ENCODE results near the gene ZBED5. TPM values are rescaled to one million over a fixed set of nuclear protein-coding genes. Genes with fewer than 3 reads are reported as not detected.

Gene ZBED5
- total RNA-seq, 1 donor from 2014 or later: 33.5 TPM

- Mint-ChIP-seq H3K36me3 (ENCODE audit: low read depth) (no peaks in the 10 kb centered on the region), H3K4me1 (ENCODE audit: low read depth) (peaks cover 44% of the 10 kb centered on the region), H3K27ac (ENCODE audit: unreplicated experiment) (no peak overlapping the region), H3K4me3 (ENCODE audit: unreplicated experiment) (no peak overlapping the region), H3K9me3 (ENCODE audit: low read depth) (peaks cover under 1% of the 10 kb centered on the region), H3K27me3 (ENCODE audit: low read depth) (no peaks in the 10 kb centered on the region)
- no peak for TF ChIP-seq CTCF (IDR thresholded peaks at IDR 0.05)
- no peak for DNase-seq (ENCODE audit: low spot score)
Measured at GRCh38 chr11:10866893-10867331, 9.1 kb upstream of the ZBED5 start.

DNA sequence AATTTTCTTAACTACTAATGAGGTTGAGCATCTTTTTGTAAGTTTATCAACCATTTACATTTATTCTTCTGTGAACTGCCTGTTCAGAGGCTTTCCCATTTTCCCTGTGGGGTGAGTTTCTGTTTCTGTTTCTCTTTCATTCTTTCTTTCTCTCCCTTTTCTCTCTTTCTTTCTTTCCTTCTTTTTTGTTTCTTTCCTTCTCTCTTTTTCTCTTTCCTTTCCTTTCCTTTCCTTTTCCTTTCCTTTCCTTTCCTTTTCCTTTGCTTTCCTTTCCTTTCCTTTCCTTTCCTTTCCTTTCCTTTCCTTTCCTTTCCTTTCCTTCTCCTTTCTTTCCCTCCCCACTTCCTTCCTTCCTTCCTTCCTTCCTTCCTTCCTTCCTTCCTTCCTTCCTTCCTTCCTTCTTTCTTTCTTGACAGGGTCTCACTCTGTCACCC is 8.0 kb upstream of the ZBED5 start:
- H3K9me3 Mint-ChIP-seq (ENCODE audit: low read depth): no peaks in the 10 kb centered on the region
- no peaks in the 10 kb centered on the region for H3K36me3 Mint-ChIP-seq (ENCODE audit: low read depth)
- H3K4me3 Mint-ChIP-seq (ENCODE audit: unreplicated experiment): no peak overlapping the region
- H3K27me3 Mint-ChIP-seq (ENCODE audit: low read depth): no peaks in the 10 kb centered on the region
- H3K27ac Mint-ChIP-seq (ENCODE audit: unreplicated experiment): no peak overlapping the region
- H3K4me1 Mint-ChIP-seq (ENCODE audit: low read depth): peaks cover 44% of the 10 kb centered on the region
- no peak for TF ChIP-seq CTCF (IDR thresholded peaks at IDR 0.05)
- no peak for DNase-seq (ENCODE audit: low spot score)

DNA sequence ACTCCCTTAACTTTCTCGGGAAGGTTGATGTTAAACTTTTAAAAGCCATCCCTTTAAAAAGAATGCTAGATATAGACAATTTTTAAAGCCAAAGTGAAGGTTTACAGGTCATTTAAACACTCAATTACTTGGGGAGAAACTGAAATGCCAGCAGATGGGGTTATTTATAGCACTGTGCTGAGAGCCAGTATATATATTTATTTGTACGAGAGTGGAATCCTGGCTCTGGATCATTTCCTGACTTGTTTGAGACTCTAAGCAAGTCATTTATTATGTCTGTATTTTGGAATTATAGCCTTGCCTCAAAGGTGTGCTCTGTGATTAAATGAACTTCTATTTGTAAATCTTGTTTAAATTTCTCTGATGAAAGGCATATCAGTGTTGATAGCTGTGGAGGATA is 6.8 kb upstream of the ZBED5 start:
- Mint-ChIP-seq H3K4me3 (ENCODE audit: unreplicated experiment) (no peak overlapping the region), H3K4me1 (ENCODE audit: low read depth) (peaks cover 50% of the 10 kb centered on the region), H3K36me3 (ENCODE audit: low read depth) (no peaks in the 10 kb centered on the region), H3K9me3 (ENCODE audit: low read depth) (no peaks in the 10 kb centered on the region), H3K27ac (ENCODE audit: unreplicated experiment) (peak overlapping the region; percentile 84), H3K27me3 (ENCODE audit: low read depth) (no peaks in the 10 kb centered on the region)
- no peak for DNase-seq (ENCODE audit: low spot score)
- TF ChIP-seq CTCF (IDR thresholded peaks at IDR 0.05): peak; percentile 44

DNA sequence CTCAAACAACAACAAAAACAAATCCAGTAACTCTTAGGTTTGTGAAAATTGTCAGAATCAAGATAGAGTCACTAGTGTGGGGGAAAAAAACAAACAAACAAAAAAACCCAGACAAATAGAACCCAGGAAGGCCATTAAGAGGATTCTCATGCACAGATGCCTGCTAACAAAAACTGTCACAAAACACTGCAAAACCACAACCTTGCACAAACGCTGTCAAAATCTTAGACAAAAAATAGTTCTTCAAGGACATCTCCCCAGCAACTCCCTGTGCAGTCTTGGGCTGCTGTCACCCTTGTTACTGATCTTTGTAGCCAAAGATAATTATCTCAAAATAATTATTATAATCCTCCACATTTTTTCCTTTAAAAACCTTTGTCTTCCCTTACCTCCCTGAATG is 4.6 kb upstream of the ZBED5 start:
- Mint-ChIP-seq H3K4me1 (ENCODE audit: low read depth) (peaks cover 54% of the 10 kb centered on the region), H3K27ac (ENCODE audit: unreplicated experiment) (no peak overlapping the region), H3K4me3 (ENCODE audit: unreplicated experiment) (no peak overlapping the region), H3K9me3 (ENCODE audit: low read depth) (no peaks in the 10 kb centered on the region), H3K27me3 (ENCODE audit: low read depth) (no peaks in the 10 kb centered on the region), H3K36me3 (ENCODE audit: low read depth) (no peaks in the 10 kb centered on the region)
- TF ChIP-seq CTCF (IDR thresholded peaks at IDR 0.05): no peak
- no peak for DNase-seq (ENCODE audit: low spot score)

DNA sequence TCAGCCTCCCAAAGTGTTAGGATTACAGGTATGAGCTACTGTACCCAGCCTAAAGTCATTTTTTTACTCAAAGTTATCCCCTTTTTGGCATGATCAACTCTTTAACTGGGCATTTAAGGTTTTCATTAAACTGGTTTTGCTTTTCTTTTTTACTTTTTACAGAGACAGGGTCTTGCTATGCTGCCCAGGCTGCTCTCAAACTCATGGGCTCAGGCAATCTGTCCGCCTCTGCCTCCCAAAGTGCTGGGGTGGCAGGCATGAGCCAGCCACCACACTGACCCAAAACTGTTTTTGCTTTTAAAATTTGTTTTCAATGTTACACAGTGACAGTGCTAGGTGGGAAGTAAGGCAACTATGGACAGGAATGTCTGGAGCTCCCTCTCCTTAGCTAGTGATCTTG is 3.9 kb upstream of the ZBED5 start:
- Mint-ChIP-seq H3K4me3 (ENCODE audit: unreplicated experiment) (no peak overlapping the region), H3K27me3 (ENCODE audit: low read depth) (no peaks in the 10 kb centered on the region), H3K4me1 (ENCODE audit: low read depth) (peaks cover 49% of the 10 kb centered on the region), H3K36me3 (ENCODE audit: low read depth) (no peaks in the 10 kb centered on the region), H3K9me3 (ENCODE audit: low read depth) (no peaks in the 10 kb centered on the region), H3K27ac (ENCODE audit: unreplicated experiment) (no peak overlapping the region)
- no peak for DNase-seq (ENCODE audit: low spot score)
- TF ChIP-seq CTCF (IDR thresholded peaks at IDR 0.05): no peak
